ENCODE measurements around the gene ARHGEF17.
A peak's percentile ranks its signal among the peaks of the same experiment; 100 is the strongest.

Gene ARHGEF17

GRCh38 chr11:73325036-73325981, 17.2 kb downstream of the ARHGEF17 start:
- peaks cover 17 to 21% of the 10 kb centered on the region in 2 experiments for H3K36me3 ChIP-seq (ENCODE audit: control insufficient read depth in 1 of 2, insufficient read depth in 2 of 2, low read length in 2 of 2)
- peak overlapping the region; percentile 37 for H2BK120ac ChIP-seq (ENCODE audit: insufficient read depth, low read length, poor library complexity)
- H3K4me3 ChIP-seq (ENCODE audit: low read depth, low read length), result no peak overlapping the region
- H4K12ac ChIP-seq (ENCODE audit: low read depth, low read length), result no peak overlapping the region
- H2BK5ac ChIP-seq (ENCODE audit: low read depth, low read length, poor library complexity), result peak overlapping the region; percentile 29
- no peaks in the 10 kb centered on the region for H3K9me3 ChIP-seq (ENCODE audit: insufficient read depth, low read depth, low read length)
- peak overlapping the region; percentile 37 for H2AFZ ChIP-seq (ENCODE audit: insufficient read depth, low read length, poor library complexity)
- H2BK12ac ChIP-seq (ENCODE audit: low read length), result peak overlapping the region; percentile 70
- peaks cover 33% of the 10 kb centered on the region for H3K79me1 ChIP-seq (ENCODE audit: low read length)
- H3K4me2 ChIP-seq (ENCODE audit: low read length), result no peak overlapping the region
- H3K27me3 ChIP-seq (ENCODE audit: insufficient read depth, low read length), result no peaks in the 10 kb centered on the region
- WGBS (ENCODE audit: extremely low coverage, insufficient coverage, insufficient read length), result no CpG with 5 or more reads among the region's 13 CpGs
- peaks cover 61 to 62% of the 10 kb centered on the region in 2 experiments for H3K4me1 ChIP-seq (ENCODE audit: control insufficient read depth in 1 of 2, insufficient read depth in 2 of 2, low read length in 2 of 2)
- H3K4ac ChIP-seq (ENCODE audit: low read depth, low read length), result peak overlapping the region; percentile 17
- H3K9ac ChIP-seq (ENCODE audit: low read length), result no peak overlapping the region
- peak overlapping the region; percentile 91 for H3K18ac ChIP-seq (ENCODE audit: low read length)
- H4K8ac ChIP-seq (ENCODE audit: low read depth, low read length), result peak overlapping the region; percentile 3
- H4K91ac ChIP-seq (ENCODE audit: low read depth, low read length), result peak overlapping the region; percentile 68
- peak; percentile 86 to 90 for DNase-seq
- no peak overlapping the region for H2AK5ac ChIP-seq (ENCODE audit: low read length)
- peak overlapping the region; percentile 75 for H3K27ac ChIP-seq (ENCODE audit: low read depth, low read length)
- peaks cover 22% of the 10 kb centered on the region for H3K79me2 ChIP-seq (ENCODE audit: control insufficient read depth, insufficient read depth, low read length, poor library complexity)
- H3K14ac ChIP-seq (ENCODE audit: low read length), result peak overlapping the region; percentile 96
- no peak overlapping the region for H3K23ac ChIP-seq (ENCODE audit: low read length)

GRCh38 chr11:73326929-73327811, 19.1 kb downstream of the ARHGEF17 start:
- H3K9me3 ChIP-seq (ENCODE audit: insufficient read depth, low read depth, low read length), result no peaks in the 10 kb centered on the region
- H2BK5ac ChIP-seq (ENCODE audit: low read depth, low read length, poor library complexity), result peak overlapping the region; percentile 4
- H3K27me3 ChIP-seq (ENCODE audit: insufficient read depth, low read length), result no peaks in the 10 kb centered on the region
- WGBS (ENCODE audit: extremely low coverage, insufficient coverage, insufficient read length), result no CpG with 5 or more reads among the region's 10 CpGs
- peaks cover 30% of the 10 kb centered on the region for H3K79me2 ChIP-seq (ENCODE audit: control insufficient read depth, insufficient read depth, low read length, poor library complexity)
- peak overlapping the region; percentile 6 for H3K4ac ChIP-seq (ENCODE audit: low read depth, low read length)
- peak overlapping the region; percentile 46 for H3K18ac ChIP-seq (ENCODE audit: low read length)
- no peak for DNase-seq
- no peak overlapping the region for H3K9ac ChIP-seq (ENCODE audit: low read length)
- no peak overlapping the region for H4K91ac ChIP-seq (ENCODE audit: low read depth, low read length)
- H2AFZ ChIP-seq (ENCODE audit: insufficient read depth, low read length, poor library complexity), result no peak overlapping the region
- H4K12ac ChIP-seq (ENCODE audit: low read depth, low read length), result no peak overlapping the region
- H2BK120ac ChIP-seq (ENCODE audit: insufficient read depth, low read length, poor library complexity), result no peak overlapping the region
- H3K23ac ChIP-seq (ENCODE audit: low read length), result no peak overlapping the region
- H4K8ac ChIP-seq (ENCODE audit: low read depth, low read length), result no peak overlapping the region
- H3K27ac ChIP-seq (ENCODE audit: low read depth, low read length), result no peak overlapping the region
- H3K79me1 ChIP-seq (ENCODE audit: low read length), result peaks cover 40% of the 10 kb centered on the region
- peaks cover 17% of the 10 kb centered on the region in 2 experiments for H3K36me3 ChIP-seq (ENCODE audit: control insufficient read depth in 1 of 2, insufficient read depth in 2 of 2, low read length in 2 of 2)
- peak overlapping the region; percentile 46 for H3K4me3 ChIP-seq (ENCODE audit: low read depth, low read length)
- peak overlapping the region; percentile 27 for H3K14ac ChIP-seq (ENCODE audit: low read length)
- peak overlapping the region; percentile 38 for H2AK5ac ChIP-seq (ENCODE audit: low read length)
- peaks cover 66 to 68% of the 10 kb centered on the region in 2 experiments for H3K4me1 ChIP-seq (ENCODE audit: control insufficient read depth in 1 of 2, insufficient read depth in 2 of 2, low read length in 2 of 2)
- H3K4me2 ChIP-seq (ENCODE audit: low read length), result no peak overlapping the region
- H2BK12ac ChIP-seq (ENCODE audit: low read length), result no peak overlapping the region

GRCh38 chr11:73327812-73328364, 19.8 kb downstream of the ARHGEF17 start:
- Histone ChIP-seq H4K91ac (ENCODE audit: low read depth, low read length) (no peak overlapping the region), H3K9ac (ENCODE audit: low read length) (no peak overlapping the region), H2AK5ac (ENCODE audit: low read length) (peak overlapping the region; percentile 38), H3K4me2 (ENCODE audit: low read length) (no peak overlapping the region), H3K4me3 (ENCODE audit: low read depth, low read length) (no peak overlapping the region), H3K14ac (ENCODE audit: low read length) (no peak overlapping the region), H3K79me2 (ENCODE audit: control insufficient read depth, insufficient read depth, low read length, poor library complexity) (peaks cover 26% of the 10 kb centered on the region), H4K12ac (ENCODE audit: low read depth, low read length) (no peak overlapping the region), H3K27ac (ENCODE audit: low read depth, low read length) (no peak overlapping the region), H3K36me3 (ENCODE audit: control insufficient read depth in 1 of 2, insufficient read depth in 2 of 2, low read length in 2 of 2) (peaks cover 17% of the 10 kb centered on the region in 2 experiments), H2BK5ac (ENCODE audit: low read depth, low read length, poor library complexity) (no peak overlapping the region), H2AFZ (ENCODE audit: insufficient read depth, low read length, poor library complexity) (no peak overlapping the region), H2BK12ac (ENCODE audit: low read length) (no peak overlapping the region), H3K18ac (ENCODE audit: low read length) (no peak overlapping the region), H3K23ac (ENCODE audit: low read length) (no peak overlapping the region), H3K4ac (ENCODE audit: low read depth, low read length) (peak overlapping the region; percentile 49), H3K9me3 (ENCODE audit: insufficient read depth, low read depth, low read length) (no peaks in the 10 kb centered on the region), H3K27me3 (ENCODE audit: insufficient read depth, low read length) (no peaks in the 10 kb centered on the region), H3K4me1 (ENCODE audit: control insufficient read depth in 1 of 2, insufficient read depth in 2 of 2, low read length in 2 of 2) (peaks cover 65 to 68% of the 10 kb centered on the region in 2 experiments), H2BK120ac (ENCODE audit: insufficient read depth, low read length, poor library complexity) (no peak overlapping the region), H4K8ac (ENCODE audit: low read depth, low read length) (no peak overlapping the region), H3K79me1 (ENCODE audit: low read length) (peaks cover 35% of the 10 kb centered on the region)
- DNase-seq, result no peak
- no CpG with 5 or more reads among the region's 4 CpGs for WGBS (ENCODE audit: extremely low coverage, insufficient coverage, insufficient read length)

GRCh38 chr11:73330569-73331093, 22.6 kb downstream of the ARHGEF17 start:
- peak overlapping the region; percentile 77 for H4K8ac ChIP-seq (ENCODE audit: low read depth, low read length)
- peaks cover 35% of the 10 kb centered on the region for H3K79me1 ChIP-seq (ENCODE audit: low read length)
- H3K27me3 ChIP-seq (ENCODE audit: insufficient read depth, low read length), result no peaks in the 10 kb centered on the region
- H3K36me3 ChIP-seq (ENCODE audit: control insufficient read depth in 1 of 2, insufficient read depth in 2 of 2, low read length in 2 of 2), result peaks cover 15 to 17% of the 10 kb centered on the region in 2 experiments
- WGBS (ENCODE audit: extremely low coverage, insufficient coverage, insufficient read length), result no CpG with 5 or more reads among the region's 3 CpGs
- H3K4ac ChIP-seq (ENCODE audit: low read depth, low read length), result peak overlapping the region; percentile 87
- peak overlapping the region; percentile 92 for H2BK120ac ChIP-seq (ENCODE audit: insufficient read depth, low read length, poor library complexity)
- H3K9ac ChIP-seq (ENCODE audit: low read length), result no peak overlapping the region
- no peak overlapping the region for H3K4me3 ChIP-seq (ENCODE audit: low read depth, low read length)
- H3K27ac ChIP-seq (ENCODE audit: low read depth, low read length), result peak overlapping the region; percentile 75
- H2AK5ac ChIP-seq (ENCODE audit: low read length), result peak overlapping the region; percentile 82
- peaks cover 16% of the 10 kb centered on the region for H3K79me2 ChIP-seq (ENCODE audit: control insufficient read depth, insufficient read depth, low read length, poor library complexity)
- no peaks in the 10 kb centered on the region for H3K9me3 ChIP-seq (ENCODE audit: insufficient read depth, low read depth, low read length)
- H4K12ac ChIP-seq (ENCODE audit: low read depth, low read length), result no peak overlapping the region
- H4K91ac ChIP-seq (ENCODE audit: low read depth, low read length), result peak overlapping the region; percentile 96
- H2AFZ ChIP-seq (ENCODE audit: insufficient read depth, low read length, poor library complexity), result peak overlapping the region; percentile 14
- peaks cover 63% of the 10 kb centered on the region in 2 experiments for H3K4me1 ChIP-seq (ENCODE audit: control insufficient read depth in 1 of 2, insufficient read depth in 2 of 2, low read length in 2 of 2)
- H3K4me2 ChIP-seq (ENCODE audit: low read length), result peak overlapping the region; percentile 55
- no peak overlapping the region for H3K23ac ChIP-seq (ENCODE audit: low read length)
- H2BK12ac ChIP-seq (ENCODE audit: low read length), result peak overlapping the region; percentile 94
- peak overlapping the region; percentile 85 for H3K18ac ChIP-seq (ENCODE audit: low read length)
- DNase-seq, result no peak
- H3K14ac ChIP-seq (ENCODE audit: low read length), result peak overlapping the region; percentile 91
- H2BK5ac ChIP-seq (ENCODE audit: low read depth, low read length, poor library complexity), result peak overlapping the region; percentile 94
